CD14-positive monocyte (primary cell): ENCODE data around the gene LIMS2. TPM values are rescaled to one million over a fixed set of nuclear protein-coding genes. Genes with fewer than 3 reads are reported as not detected.

Experiments used
- DNase-seq, 3 donors: peaks; one replicate each; pipeline ENCODE4 v3.0.0-alpha.2; 2011 to 2022
- H2AFZ ChIP-seq: 2 replicates; pipeline ENCODE4 v1.6.0; 2012; ENCODE audit warnings: mild to moderate bottlenecking, low read depth, low read length, inconsistent platforms; ENCODE audit not compliant: insufficient read depth, poor library complexity, severe bottlenecking
- H3K27ac ChIP-seq, 2 donors: 1 replicate in 1 of 2; 2 replicates in 1 of 2; pipeline ENCODE4 v1.5.1; 2012 to 2013; ENCODE audit warnings: low read length in 2 of 2, control low read depth in 1 of 2, inconsistent platforms in 1 of 2, low read depth in 1 of 2, mild to moderate bottlenecking in 1 of 2
- H3K27me3 ChIP-seq, 2 donors: one replicate each; pipeline versions ENCODE4 v1.6.0 to v1.6.1; 2011 to 2013; ENCODE audit warnings: low read length in 2 of 2; ENCODE audit not compliant: control insufficient read depth in 2 of 2, insufficient read depth in 2 of 2
- H3K36me3 ChIP-seq, 2 donors: replicated peaks in 1 of 2; 1 replicate in 1 of 2; 2 replicates in 1 of 2; pipeline versions ENCODE4 v1.5.1 to v1.6.1; 2012 to 2013; ENCODE audit warnings: low read length in 2 of 2, control low read depth in 1 of 2, inconsistent platforms in 1 of 2, mild to moderate bottlenecking in 1 of 2; ENCODE audit not compliant: insufficient read depth in 2 of 2, control insufficient read depth in 1 of 2
- H3K4me1 ChIP-seq, 2 donors: 1 replicate in 1 of 2; 2 replicates in 1 of 2; pipeline versions ENCODE4 v1.5.1 to v1.6.1; 2012 to 2013; ENCODE audit warnings: low read length in 2 of 2, control low read depth in 1 of 2, inconsistent platforms in 1 of 2, mild to moderate bottlenecking in 1 of 2, moderate library complexity in 1 of 2; ENCODE audit not compliant: insufficient read depth in 2 of 2, control insufficient read depth in 1 of 2
- H3K4me2 ChIP-seq: replicated peaks from 2 replicates; pipeline ENCODE3; 2012; ENCODE audit warnings: low read length, moderate library complexity, mild to moderate bottlenecking; ENCODE audit not compliant: poor library complexity, severe bottlenecking; ENCODE audit errors: extremely low read depth
- H3K4me3 ChIP-seq, 3 experiments: fragments of 200-600 bp in 1 of 3; sonication (generic) in 1 of 3; replicated peaks in 1 of 3; 1 replicate in 2 of 3; 2 replicates in 1 of 3; pipeline ENCODE4 v1.5.1; 2011 to 2013; ENCODE audit warnings: low read length in 3 of 3, mild to moderate bottlenecking in 3 of 3, control low read depth in 2 of 3, low read depth in 2 of 3, inconsistent platforms in 1 of 3, moderate library complexity in 1 of 3
- H3K79me2 ChIP-seq: 2 replicates; pipeline ENCODE4 v1.6.0; 2012; ENCODE audit warnings: mild to moderate bottlenecking, control low read depth, inconsistent platforms, low read length, moderate library complexity; ENCODE audit not compliant: insufficient read depth
- H3K9ac ChIP-seq: 2 replicates; pipeline ENCODE4 v1.6.0; 2017; ENCODE audit warnings: low read length, mild to moderate bottlenecking; ENCODE audit not compliant: insufficient read depth, poor library complexity, severe bottlenecking
- H3K9me3 ChIP-seq, 2 donors: replicated peaks in 1 of 2; 1 replicate in 1 of 2; 2 replicates in 1 of 2; pipeline versions ENCODE4 v1.5.1 to v1.6.1; 2012 to 2013; ENCODE audit warnings: low read length in 2 of 2, control low read depth in 1 of 2; ENCODE audit not compliant: control insufficient read depth in 1 of 2, insufficient read depth in 1 of 2
- H4K20me1 ChIP-seq: 2 replicates; pipeline ENCODE4 v1.6.0; 2012; ENCODE audit warnings: mild to moderate bottlenecking, low read length, control low read depth, moderate library complexity; ENCODE audit not compliant: insufficient read depth
- H3K27ac Mint-ChIP-seq, 7 donors: one replicate each; pipeline ENCODE4 v1.8.0; 2020; ENCODE audit warnings: mild to moderate bottlenecking in 7 of 7, mixed read lengths in 7 of 7, moderate library complexity in 6 of 7, inconsistent platforms in 2 of 7
- H3K27me3 Mint-ChIP-seq, 3 donors: one replicate each; pipeline ENCODE4 v1.8.0; 2021 to 2022; ENCODE audit warnings: low read depth in 3 of 3, mild to moderate bottlenecking in 3 of 3, mixed read lengths in 3 of 3, moderate library complexity in 3 of 3, inconsistent platforms in 1 of 3
- H3K36me3 Mint-ChIP-seq, 2 donors: one replicate each; pipeline ENCODE4 v1.8.0; 2020; ENCODE audit warnings: mixed read lengths in 2 of 2, inconsistent platforms in 1 of 2, mild to moderate bottlenecking in 1 of 2
- H3K4me1 Mint-ChIP-seq: one replicate; pipeline ENCODE4 v1.8.0; 2020; ENCODE audit warnings: mild to moderate bottlenecking, mixed read lengths
- H3K4me3 Mint-ChIP-seq, 2 donors: one replicate each; pipeline ENCODE4 v1.8.0; 2020; ENCODE audit warnings: mild to moderate bottlenecking in 2 of 2, mixed read lengths in 2 of 2, moderate library complexity in 1 of 2
- H3K9me3 Mint-ChIP-seq, 7 donors: one replicate each; pipeline ENCODE4 v1.8.0; 2020 to 2022; ENCODE audit warnings: mixed read lengths in 7 of 7, mild to moderate bottlenecking in 6 of 7, moderate library complexity in 6 of 7, inconsistent platforms in 2 of 7
- CTCF ChIP-seq: fragments of 200-600 bp; IDR thresholded peaks from one replicate; pipeline ENCODE4 v1.8.0; 2022; ENCODE audit warnings: antibody characterized with exemption, mild to moderate bottlenecking
- WGBS: methylation state at CpG from one replicate; pipeline ENCODE4 v1.1.5; 2013; ENCODE audit warnings: missing lambda C conversion rate; ENCODE audit not compliant: insufficient coverage; 5-methylcytosine and 5-hydroxymethylcytosine counted together
- intact Hi-C, 2 donors: fragments of 100-400 bp; cut with micrococcal nuclease; formaldehyde crosslinking; loops; one replicate each; pipeline versions ENCODE4 v1.15.0 to v1.15.1; 2023
- polyA plus RNA-seq, 3 donors: library from polyadenylated mRNA; depleted of rRNA in 1 of 3; unstranded in 2 of 3; stranded (reverse) in 1 of 3; fragments of 300-500 nt in 2 of 3; fragments of >200 nt in 1 of 3; fragmentation: Illumina TruSeq in 2 of 3; gene quantifications; 1 replicate in 2 of 3; 2 replicates in 1 of 3; pipeline ENCODE4 v1.2.3, GENCODE V29; 2012 to 2021

Gene LIMS2
- polyA plus RNA-seq, 3 donors: 0.13 to 1.3 (median 0.23) TPM

- 84% methylated on average over 9 of the region's 14 CpGs for WGBS
- Histone ChIP-seq H3K4me1 (peaks cover 7 to 13% of the 10 kb centered on the region in 2 donors), H3K27ac (no peak overlapping the region), H3K79me2 (no peaks in the 10 kb centered on the region), H3K4me3 (no peak overlapping the region), H3K4me2 (no peak overlapping the region), H2AFZ (no peak overlapping the region), H3K27me3 (peaks cover 20 to 50% of the 10 kb centered on the region in 2 donors), H3K9ac (no peak overlapping the region), H3K9me3 (peaks cover 4 to 5% of the 10 kb centered on the region in 2 donors), H4K20me1 (no peaks in the 10 kb centered on the region), H3K36me3 (no peaks in the 10 kb centered on the region)
- Mint-ChIP-seq H3K27ac (no peak overlapping the region), H3K4me3 (no peak overlapping the region), H3K9me3 (peaks cover 0 to 9% (median 8%) of the 10 kb centered on the region in 7 donors), H3K27me3 (peaks cover 60 to 89% (median 66%) of the 10 kb centered on the region in 3 donors), H3K4me1 (peaks cover 10% of the 10 kb centered on the region), H3K36me3 (peaks cover 3 to 11% of the 10 kb centered on the region in 2 donors)
- DNase-seq: no peak
- intact Hi-C loops: no loop called here
- TF ChIP-seq CTCF: no peak
Measured at GRCh38 chr2:127671557-127672302, 3.6 kb downstream of the LIMS2 start.

- Histone ChIP-seq H3K27ac (no peak overlapping the region), H3K27me3 (peaks cover 23 to 50% of the 10 kb centered on the region in 2 donors), H3K4me3 (no peak overlapping the region), H3K9ac (no peak overlapping the region), H3K36me3 (no peaks in the 10 kb centered on the region), H4K20me1 (no peaks in the 10 kb centered on the region), H3K79me2 (no peaks in the 10 kb centered on the region), H3K4me2 (no peak overlapping the region), H3K4me1 (peaks cover 7 to 13% of the 10 kb centered on the region in 2 donors), H3K9me3 (peaks cover 0 to 5% of the 10 kb centered on the region in 2 donors), H2AFZ (no peak overlapping the region)
- Mint-ChIP-seq H3K27me3 (peaks cover 60 to 89% (median 66%) of the 10 kb centered on the region in 3 donors), H3K4me1 (peaks cover 8% of the 10 kb centered on the region), H3K9me3 (peaks cover 0 to 9% (median 8%) of the 10 kb centered on the region in 7 donors), H3K36me3 (peaks cover 3 to 7% of the 10 kb centered on the region in 2 donors), H3K27ac (no peak overlapping the region), H3K4me3 (no peak overlapping the region)
- no peak for DNase-seq
- WGBS: no CpG with 5 or more reads among the region's 5 CpGs
- TF ChIP-seq CTCF: no peak
- intact Hi-C loops: no loop called here
Measured at GRCh38 chr2:127670957-127671290, 4.4 kb downstream of the LIMS2 start.
